CD4-positive, alpha-beta memory T cell (primary cell): ENCODE measurements around the gene FAM13C. TPM values are rescaled to one million over a fixed set of nuclear protein-coding genes. Genes with fewer than 3 reads are reported as not detected.

Experiments
- CTCF ChIA-PET: fragments of 350-600 bp; sonication (Branson Sonifier 250); formaldehyde crosslinking; loops from one replicate; lab custom pipeline; 2021; ENCODE audit warnings: inconsistent platforms; ENCODE audit not compliant: partially characterized antibody; lab: Charles Lee
- POLR2A ChIA-PET: fragments of 350-600 bp; sonication (Branson Sonifier 250); formaldehyde crosslinking; loops from one replicate; lab custom pipeline; 2021; ENCODE audit not compliant: partially characterized antibody; lab: Charles Lee
- DNase-seq, 5 donors: peaks; one replicate each; pipeline versions ENCODE4 v3.0.0 to v3.0.0-alpha.2; 2020 to 2022; ENCODE audit warnings: mixed read lengths in 1 of 5
- H3K27ac ChIP-seq: one replicate; pipeline ENCODE4 v1.7.0; 2013; ENCODE audit warnings: low read depth, low read length
- H3K27me3 ChIP-seq: 2 replicates; pipeline ENCODE4 v1.7.0; 2013; ENCODE audit warnings: mild to moderate bottlenecking, low read length, moderate library complexity; ENCODE audit not compliant: insufficient read depth
- H3K36me3 ChIP-seq: 2 replicates; pipeline ENCODE4 v1.7.0; 2013; ENCODE audit warnings: mild to moderate bottlenecking, low read length, moderate library complexity; ENCODE audit not compliant: insufficient read depth
- H3K4me1 ChIP-seq: 2 replicates; pipeline ENCODE4 v1.7.0; 2013; ENCODE audit warnings: mild to moderate bottlenecking, low read length, moderate library complexity; ENCODE audit not compliant: insufficient read depth
- H3K4me3 ChIP-seq, 2 donors: one replicate each; pipeline ENCODE4 v1.7.0; 2013; ENCODE audit warnings: low read length in 2 of 2, mild to moderate bottlenecking in 1 of 2
- H3K9me3 ChIP-seq, 2 donors: one replicate each; pipeline ENCODE4 v1.7.0; 2013; ENCODE audit warnings: low read length in 2 of 2, control low read depth in 1 of 2; ENCODE audit not compliant: control insufficient read depth in 1 of 2
- H3K27ac Mint-ChIP-seq, 7 donors: one replicate each; pipeline ENCODE4 v1.8.0; 2020 to 2021; ENCODE audit warnings: mixed read lengths in 7 of 7, mild to moderate bottlenecking in 6 of 7, inconsistent platforms in 3 of 7, moderate library complexity in 3 of 7
- H3K27me3 Mint-ChIP-seq, 2 donors: one replicate each; pipeline ENCODE4 v1.8.0; 2020 to 2021; ENCODE audit warnings: mixed read lengths in 2 of 2
- H3K36me3 Mint-ChIP-seq, 2 donors: one replicate each; pipeline ENCODE4 v1.8.0; 2020 to 2021; ENCODE audit warnings: mixed read lengths in 2 of 2, inconsistent platforms in 1 of 2, mild to moderate bottlenecking in 1 of 2
- H3K4me1 Mint-ChIP-seq, 4 donors: one replicate each; pipeline ENCODE4 v1.8.0; 2020 to 2021; ENCODE audit warnings: mixed read lengths in 4 of 4, mild to moderate bottlenecking in 1 of 4
- H3K4me3 Mint-ChIP-seq, 8 donors: one replicate each; pipeline ENCODE4 v1.8.0; 2020 to 2021; ENCODE audit warnings: mixed read lengths in 8 of 8, mild to moderate bottlenecking in 7 of 8, moderate library complexity in 6 of 8, inconsistent platforms in 3 of 8
- H3K9me3 Mint-ChIP-seq, 8 donors: one replicate each; pipeline ENCODE4 v1.8.0; 2020 to 2021; ENCODE audit warnings: mixed read lengths in 8 of 8, mild to moderate bottlenecking in 5 of 8, inconsistent platforms in 3 of 8, moderate library complexity in 1 of 8
- intact Hi-C: fragments of 100-400 bp; cut with micrococcal nuclease; formaldehyde crosslinking; loops from one replicate; pipeline ENCODE4 v1.15.1; 2023
- polyA plus RNA-seq, 2 donors: library from polyadenylated mRNA; unstranded; fragments of 300-500 nt; fragmentation: Illumina TruSeq; gene quantifications; one replicate each; pipeline ENCODE4 v1.2.3, GENCODE V29; 2021
- total RNA-seq, 2 experiments: library from RNA; stranded (reverse); gene quantifications; one replicate each; pipeline ENCODE4 v1.2.3, GENCODE V29; 2021

The FAM13C gene
- total and polyA plus RNA-seq, 4 experiments from 2014 or later: not detected

DNA sequence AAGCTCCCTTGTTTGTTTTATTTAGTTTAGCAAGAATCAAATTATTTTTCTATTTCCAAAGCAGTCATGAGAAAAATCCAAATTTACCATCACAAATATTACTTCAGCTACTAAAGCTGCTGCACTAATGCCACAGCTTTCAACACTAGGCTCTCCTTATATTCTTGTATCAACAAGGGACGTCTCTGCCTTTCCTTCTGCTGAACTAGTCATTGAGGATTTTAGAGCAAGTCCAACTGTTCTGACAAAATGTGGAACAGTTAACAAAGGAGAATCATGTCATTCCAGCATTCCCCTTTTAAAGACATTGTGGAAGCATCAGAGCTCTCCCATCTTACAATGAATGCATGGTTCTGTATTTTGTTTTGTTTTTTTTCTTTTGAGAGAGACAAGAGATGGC, 28.6 kb downstream of the FAM13C start:
- Mint-ChIP-seq H3K4me3 (no peak overlapping the region), H3K27me3 (no peaks in the 10 kb centered on the region), H3K36me3 (no peaks in the 10 kb centered on the region), H3K9me3 (peaks cover 0 to 3% (median 0%) of the 10 kb centered on the region in 8 donors), H3K27ac (no peak overlapping the region), H3K4me1 (no peaks in the 10 kb centered on the region)
- ChIA-PET CTCF (no interaction called here), POLR2A (no interaction called here)
- Histone ChIP-seq H3K27me3 (no peaks in the 10 kb centered on the region), H3K4me1 (no peaks in the 10 kb centered on the region), H3K27ac (no peak overlapping the region), H3K36me3 (no peaks in the 10 kb centered on the region), H3K4me3 (no peak overlapping the region), H3K9me3 (no peaks in the 10 kb centered on the region)
- intact Hi-C loops: no loop called here
- no peak for DNase-seq

- Mint-ChIP-seq H3K9me3 (peaks cover 0 to 2% (median 0%) of the 10 kb centered on the region in 8 donors), H3K27ac (no peak overlapping the region), H3K27me3 (no peaks in the 10 kb centered on the region), H3K36me3 (no peaks in the 10 kb centered on the region), H3K4me3 (no peak overlapping the region), H3K4me1 (no peaks in the 10 kb centered on the region)
- H3K27me3 ChIP-seq: no peaks in the 10 kb centered on the region
- ChIA-PET POLR2A (no interaction called here), CTCF (no interaction called here)
- H3K4me3 ChIP-seq: no peak overlapping the region
- no peak for DNase-seq
- no peaks in the 10 kb centered on the region for H3K36me3 ChIP-seq
- H3K9me3 ChIP-seq: no peaks in the 10 kb centered on the region
- H3K4me1 ChIP-seq: no peaks in the 10 kb centered on the region
- intact Hi-C loops: no loop called here
- H3K27ac ChIP-seq: no peak overlapping the region
Measured at GRCh38 chr10:59332581-59332980, 29.8 kb downstream of the FAM13C start.

- Mint-ChIP-seq H3K36me3 (no peaks in the 10 kb centered on the region), H3K9me3 (peaks cover 0 to 2% (median 0%) of the 10 kb centered on the region in 8 donors), H3K27ac (no peak overlapping the region), H3K27me3 (no peaks in the 10 kb centered on the region), H3K4me1 (no peaks in the 10 kb centered on the region), H3K4me3 (no peak overlapping the region)
- Histone ChIP-seq H3K27me3 (no peaks in the 10 kb centered on the region), H3K4me1 (no peaks in the 10 kb centered on the region), H3K4me3 (no peak overlapping the region), H3K27ac (no peak overlapping the region), H3K36me3 (no peaks in the 10 kb centered on the region), H3K9me3 (no peaks in the 10 kb centered on the region)
- intact Hi-C loops: no loop called here
- ChIA-PET POLR2A (no interaction called here), CTCF (no interaction called here)
- no peak for DNase-seq
Measured at GRCh38 chr10:59331661-59332060, 30.7 kb downstream of the FAM13C start.

- no peaks in the 10 kb centered on the region for H3K27me3 Mint-ChIP-seq
- Histone ChIP-seq H3K9me3 (no peaks in the 10 kb centered on the region), H3K27me3 (no peaks in the 10 kb centered on the region), H3K4me3 (no peak overlapping the region), H3K4me1 (no peaks in the 10 kb centered on the region), H3K36me3 (no peaks in the 10 kb centered on the region), H3K27ac (no peak overlapping the region)
- intact Hi-C loops: no loop called here
- ChIA-PET CTCF (no interaction called here), POLR2A (no interaction called here)
- no peaks in the 10 kb centered on the region for H3K36me3 Mint-ChIP-seq
- H3K4me1 Mint-ChIP-seq: no peaks in the 10 kb centered on the region
- peaks cover 0 to 3% (median under 1%) of the 10 kb centered on the region in 8 donors for H3K9me3 Mint-ChIP-seq
- H3K4me3 Mint-ChIP-seq: no peak overlapping the region
- H3K27ac Mint-ChIP-seq: no peak overlapping the region
- no peak for DNase-seq
Measured at GRCh38 chr10:59325116-59325515, 37.2 kb downstream of the FAM13C start.

DNA sequence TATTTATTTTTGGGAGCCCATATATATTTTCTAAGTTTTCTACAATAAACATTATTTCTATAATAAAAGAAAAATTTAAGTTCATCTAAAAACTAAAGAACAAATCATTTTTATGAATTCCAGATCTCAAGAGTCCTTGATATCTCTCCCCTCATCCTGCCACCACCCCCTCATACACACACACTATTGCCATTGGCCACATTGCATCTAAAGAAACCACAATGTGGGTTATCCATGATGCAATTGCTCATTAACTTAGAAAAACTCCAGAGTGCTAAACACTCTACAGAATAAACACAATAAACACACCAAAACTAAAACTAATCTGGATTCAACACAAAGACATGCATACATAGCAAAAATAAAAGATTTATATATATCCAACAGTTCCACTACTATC, 37.8 kb downstream of the FAM13C start:
- POLR2A ChIA-PET: no interaction called here
- H3K9me3 Mint-ChIP-seq: peaks cover 0 to 4% (median under 1%) of the 10 kb centered on the region in 8 donors
- no peaks in the 10 kb centered on the region for H3K36me3 ChIP-seq
- H3K27ac Mint-ChIP-seq: no peak overlapping the region
- intact Hi-C loops: no loop called here
- no peaks in the 10 kb centered on the region for H3K9me3 ChIP-seq
- H3K4me3 Mint-ChIP-seq: no peak overlapping the region
- no peak overlapping the region for H3K4me3 ChIP-seq
- H3K27me3 Mint-ChIP-seq: no peaks in the 10 kb centered on the region
- no peak for DNase-seq
- no peaks in the 10 kb centered on the region for H3K36me3 Mint-ChIP-seq
- H3K4me1 Mint-ChIP-seq: no peaks in the 10 kb centered on the region
- no peaks in the 10 kb centered on the region for H3K27me3 ChIP-seq
- H3K27ac ChIP-seq: no peak overlapping the region
- H3K4me1 ChIP-seq: no peaks in the 10 kb centered on the region
- CTCF ChIA-PET: no interaction called here

GRCh38 chr10:59323831-59324401, 38.4 kb downstream of the FAM13C start:
- no peak overlapping the region for H3K27ac ChIP-seq
- Mint-ChIP-seq H3K4me1 (no peaks in the 10 kb centered on the region), H3K36me3 (no peaks in the 10 kb centered on the region), H3K27ac (no peak overlapping the region), H3K9me3 (peaks cover 0 to 4% (median under 1%) of the 10 kb centered on the region in 8 donors), H3K4me3 (no peak overlapping the region), H3K27me3 (no peaks in the 10 kb centered on the region)
- intact Hi-C loops: no loop called here
- ChIA-PET CTCF (no interaction called here), POLR2A (no interaction called here)
- no peaks in the 10 kb centered on the region for H3K36me3 ChIP-seq
- H3K4me1 ChIP-seq: no peaks in the 10 kb centered on the region
- H3K4me3 ChIP-seq: no peak overlapping the region
- no peak for DNase-seq
- H3K9me3 ChIP-seq: no peaks in the 10 kb centered on the region
- H3K27me3 ChIP-seq: no peaks in the 10 kb centered on the region

DNA sequence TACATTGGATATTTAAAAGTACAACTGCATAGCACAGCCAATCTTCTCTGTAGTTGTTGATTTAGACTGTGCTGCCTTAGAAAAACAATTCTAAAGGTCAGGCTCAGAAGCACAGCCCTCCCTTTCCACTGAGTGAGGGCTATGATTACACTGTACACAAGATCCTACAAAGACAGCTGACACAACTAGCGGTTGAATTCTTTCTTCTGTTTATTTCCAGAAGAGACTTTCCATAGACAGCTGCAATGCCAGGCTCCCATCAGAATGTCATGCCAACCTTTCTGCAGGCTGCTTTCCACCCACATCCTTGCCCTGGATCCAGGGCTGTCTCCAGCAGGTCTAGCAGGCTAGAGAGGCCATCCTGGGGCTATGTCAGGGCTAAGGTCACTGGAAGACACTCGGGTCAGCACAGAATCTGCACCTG, 39.3 kb downstream of the FAM13C start:
- Histone ChIP-seq H3K27me3 (no peaks in the 10 kb centered on the region), H3K36me3 (no peaks in the 10 kb centered on the region), H3K27ac (no peak overlapping the region), H3K4me3 (no peak overlapping the region), H3K9me3 (no peaks in the 10 kb centered on the region), H3K4me1 (no peaks in the 10 kb centered on the region)
- DNase-seq: no peak
- intact Hi-C loops: no loop called here
- Mint-ChIP-seq H3K4me1 (no peaks in the 10 kb centered on the region), H3K27me3 (no peaks in the 10 kb centered on the region), H3K4me3 (no peak overlapping the region), H3K36me3 (no peaks in the 10 kb centered on the region), H3K27ac (no peak overlapping the region), H3K9me3 (peaks cover 0 to 4% (median under 1%) of the 10 kb centered on the region in 8 donors)
- POLR2A ChIA-PET: no interaction called here
- CTCF ChIA-PET: no interaction called here

DNA sequence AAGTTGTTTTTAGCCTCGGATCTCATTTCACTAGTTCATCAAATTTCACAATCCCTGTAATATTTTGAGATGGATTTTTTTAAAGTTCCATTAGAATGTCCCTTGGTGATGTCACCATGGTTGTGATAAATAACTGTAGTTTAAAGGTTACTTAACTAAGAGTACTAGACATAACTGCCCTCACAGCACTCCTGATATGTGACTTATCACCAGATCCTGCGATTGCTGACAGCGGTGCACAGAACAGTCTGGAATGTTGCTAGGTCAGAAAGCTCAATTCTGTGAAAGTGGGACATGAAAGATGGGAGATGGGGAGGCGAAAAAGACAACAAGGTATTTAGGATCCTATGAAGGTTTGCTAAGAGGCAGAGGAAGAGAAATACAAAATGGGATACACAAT, 40.2 kb downstream of the FAM13C start:
- intact Hi-C loops: no loop called here
- Mint-ChIP-seq H3K27me3 (no peaks in the 10 kb centered on the region), H3K9me3 (peaks cover 0 to 4% (median under 1%) of the 10 kb centered on the region in 8 donors), H3K36me3 (no peaks in the 10 kb centered on the region), H3K4me3 (no peak overlapping the region), H3K27ac (no peak overlapping the region), H3K4me1 (no peaks in the 10 kb centered on the region)
- DNase-seq: no peak
- ChIA-PET POLR2A (no interaction called here), CTCF (no interaction called here)
- H3K4me1 ChIP-seq: no peaks in the 10 kb centered on the region
- no peak overlapping the region for H3K27ac ChIP-seq
- H3K36me3 ChIP-seq: no peaks in the 10 kb centered on the region
- no peak overlapping the region for H3K4me3 ChIP-seq
- H3K9me3 ChIP-seq: no peaks in the 10 kb centered on the region
- no peaks in the 10 kb centered on the region for H3K27me3 ChIP-seq
